Tibial nerve (tissue), 4 donors: ENCODE results near the gene TEPSIN.

ENCODE experiments used
- CTCF ChIP-seq, 5 experiments: fragments of 200-600 bp in 3 of 5; fragments of 450-650 bp in 2 of 5; sonication (generic) in 3 of 5; IDR thresholded peaks; one replicate each; pipeline ENCODE4 v1.5.1; 2016 to 2019; ENCODE audit warnings: antibody characterized with exemption in 5 of 5, mild to moderate bottlenecking in 3 of 5, moderate library complexity in 2 of 5
- EP300 ChIP-seq, 2 donors: sonication (generic); formaldehyde crosslinking; IDR thresholded peaks; one replicate each; pipeline ENCODE4 v1.6.1; 2017; ENCODE audit warnings: antibody characterized with exemption in 2 of 2, mild to moderate bottlenecking in 1 of 2

DNA sequence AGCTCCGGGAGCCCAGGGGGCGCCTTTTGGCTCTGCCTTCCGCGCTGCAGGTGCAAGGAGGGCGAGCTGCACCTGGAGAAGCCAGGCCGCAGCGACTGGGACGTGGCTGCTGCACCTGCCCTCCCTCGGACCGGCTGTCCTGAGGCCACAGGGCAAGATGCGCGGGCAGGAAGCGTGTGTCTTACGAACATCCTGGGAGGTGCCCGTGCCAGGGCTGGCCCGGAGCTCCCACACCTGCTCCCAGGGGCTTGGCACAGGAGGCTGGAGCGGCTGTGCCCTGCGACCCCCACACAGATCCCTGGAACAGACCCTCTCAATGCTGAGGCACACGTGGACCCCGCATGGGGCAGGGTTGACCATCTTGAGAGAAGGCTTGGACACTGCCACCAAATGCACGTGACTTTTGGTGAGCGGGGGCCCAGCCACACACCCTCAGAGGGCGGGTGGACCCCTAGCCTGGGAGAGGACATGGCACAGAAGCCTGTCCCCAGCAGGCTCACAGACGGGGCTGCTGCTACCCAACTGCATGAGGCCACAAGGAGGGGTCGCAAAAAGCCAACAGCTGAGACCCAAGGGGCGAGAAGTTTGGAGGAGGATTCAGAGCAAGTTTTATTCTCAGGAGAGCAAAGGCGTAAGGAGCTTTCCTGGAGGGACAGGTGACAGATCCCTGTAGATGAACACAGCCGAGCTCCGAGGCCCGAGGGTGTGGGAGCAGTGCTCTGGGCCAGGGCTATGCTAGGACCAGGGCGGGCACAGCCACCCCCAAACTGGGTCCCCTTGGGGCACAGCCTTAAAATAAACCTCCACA lies 11.6 kb upstream of the TEPSIN start:
- TF ChIP-seq CTCF (IDR thresholded peaks at IDR 0.05) = no peak
- TF ChIP-seq EP300 (IDR thresholded peaks at IDR 0.05) = no peak
